BLaER1 treated with 17β-estradiol and CSF1 and Interleukin-3, amounts not matched to agents 10 nM and 100 nM (cell line): ENCODE measurements around the gene CD226.
"Not testable (repeated sequence)": the region's sequence is repeated elsewhere in the genome, so short reads cannot be mapped to it uniquely, and the experiment has no call there.

Source experiments
- H3K27ac ChIP-seq, 11 experiments: shearing (Covaris generic); formaldehyde crosslinking; 2 replicates each; pipeline ENCODE4 v1.8.1; 2022
- H3K27me3 ChIP-seq, 11 experiments: shearing (Covaris generic); formaldehyde crosslinking; 2 replicates each; pipeline ENCODE4 v1.8.1; 2022
- H3K36me3 ChIP-seq, 11 experiments: shearing (Covaris generic); formaldehyde crosslinking; 2 replicates each; pipeline ENCODE4 v1.8.1; 2022
- H3K4me1 ChIP-seq, 10 experiments: shearing (Covaris generic); formaldehyde crosslinking; 2 replicates each; pipeline ENCODE4 v1.8.1; 2022
- H3K4me2 ChIP-seq, 11 experiments: shearing (Covaris generic); formaldehyde crosslinking; 2 replicates each; pipeline ENCODE4 v1.8.1; 2022
- H3K4me3 ChIP-seq, 10 experiments: shearing (Covaris generic); formaldehyde crosslinking; 2 replicates each; pipeline ENCODE4 v1.8.1; 2022
- H3K9ac ChIP-seq, 11 experiments: shearing (Covaris generic); formaldehyde crosslinking; 2 replicates each; pipeline ENCODE4 v1.8.1; 2022
- H3K9me3 ChIP-seq, 11 experiments: shearing (Covaris generic); formaldehyde crosslinking; replicated peaks in 1 of 11; 2 replicates each; pipeline ENCODE4 v1.8.1; 2022
- H4K20me1 ChIP-seq, 11 experiments: shearing (Covaris generic); formaldehyde crosslinking; 2 replicates each; pipeline ENCODE4 v1.8.1; 2022
- Cebpa-rat ChIP-seq, 11 experiments: shearing (Covaris generic); IDR thresholded peaks; 2 replicates each; pipeline ENCODE4 v1.8.1; 2022

CD226 gene

DNA sequence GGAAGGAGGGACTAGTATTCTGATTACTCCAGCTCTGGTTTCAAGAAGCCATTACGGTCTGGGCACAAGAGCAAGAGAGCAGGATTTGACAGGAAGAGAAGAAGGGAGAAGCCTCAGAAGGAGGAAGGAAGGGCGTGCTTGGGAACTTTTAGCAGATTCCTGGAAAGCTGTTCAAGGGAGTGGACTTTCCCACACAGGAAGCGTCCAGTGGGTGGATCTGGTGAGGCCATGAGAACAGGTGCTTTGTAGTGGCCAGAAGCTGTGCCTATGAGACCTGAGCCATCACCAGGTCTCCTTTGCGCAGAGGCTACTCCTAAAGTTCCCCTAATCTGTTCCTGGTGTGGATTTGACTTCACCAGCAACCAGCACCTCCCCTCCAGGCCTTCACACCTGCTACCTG lies 62.3 kb downstream of the CD226 start:
- no peaks in the 10 kb centered on the region for H4K20me1 ChIP-seq
- peaks cover 5 to 21% (median 15%) of the 10 kb centered on the region in 10 experiments for H3K4me1 ChIP-seq
- H3K4me3 ChIP-seq = no peak overlapping the region
- H3K9me3 ChIP-seq = no peaks in the 10 kb centered on the region
- no peak overlapping the region for H3K9ac ChIP-seq
- no peaks in the 10 kb centered on the region for H3K36me3 ChIP-seq
- no peaks in the 10 kb centered on the region for H3K27me3 ChIP-seq
- H3K4me2 ChIP-seq = peak overlapping the region in 3 of 11 experiments; percentile 15 to 25 (median 24); a peak in 2 of 22 replicates
- no peak for TF ChIP-seq Cebpa-rat (IDR thresholded peaks at IDR 0.05)
- no peak overlapping the region for H3K27ac ChIP-seq

DNA sequence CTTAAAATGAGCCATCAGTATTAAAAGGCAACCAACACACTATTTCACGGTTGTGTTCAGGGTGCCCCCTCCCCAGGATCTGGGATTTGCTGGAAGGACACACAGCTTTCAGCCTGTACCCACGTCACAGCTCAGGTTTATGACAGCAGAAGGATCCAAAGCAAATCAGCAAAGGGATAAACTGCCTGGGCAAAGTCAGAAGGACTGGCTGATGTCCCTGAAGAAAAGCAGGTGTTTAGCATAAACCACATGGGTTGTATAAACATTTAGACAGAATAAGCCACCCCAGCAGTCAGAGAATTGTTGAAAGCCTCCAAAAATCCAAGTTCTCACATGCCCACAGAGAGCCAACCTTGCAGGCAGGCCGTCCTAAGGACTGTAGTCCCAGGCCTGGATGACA lies 63.9 kb downstream of the CD226 start:
- Histone ChIP-seq H3K9me3 (no peaks in the 10 kb centered on the region), H3K4me2 (peak overlapping the region in 6 of 11 experiments; percentile 34 to 65 (median 52); a peak in 4 of 22 replicates), H3K4me3 (no peak overlapping the region), H3K27ac (no peak overlapping the region), H3K4me1 (peaks cover 5 to 21% (median 15%) of the 10 kb centered on the region in 10 experiments), H3K27me3 (no peaks in the 10 kb centered on the region), H4K20me1 (no peaks in the 10 kb centered on the region), H3K9ac (no peak overlapping the region), H3K36me3 (no peaks in the 10 kb centered on the region)
- TF ChIP-seq Cebpa-rat (IDR thresholded peaks at IDR 0.05) = no peak

DNA sequence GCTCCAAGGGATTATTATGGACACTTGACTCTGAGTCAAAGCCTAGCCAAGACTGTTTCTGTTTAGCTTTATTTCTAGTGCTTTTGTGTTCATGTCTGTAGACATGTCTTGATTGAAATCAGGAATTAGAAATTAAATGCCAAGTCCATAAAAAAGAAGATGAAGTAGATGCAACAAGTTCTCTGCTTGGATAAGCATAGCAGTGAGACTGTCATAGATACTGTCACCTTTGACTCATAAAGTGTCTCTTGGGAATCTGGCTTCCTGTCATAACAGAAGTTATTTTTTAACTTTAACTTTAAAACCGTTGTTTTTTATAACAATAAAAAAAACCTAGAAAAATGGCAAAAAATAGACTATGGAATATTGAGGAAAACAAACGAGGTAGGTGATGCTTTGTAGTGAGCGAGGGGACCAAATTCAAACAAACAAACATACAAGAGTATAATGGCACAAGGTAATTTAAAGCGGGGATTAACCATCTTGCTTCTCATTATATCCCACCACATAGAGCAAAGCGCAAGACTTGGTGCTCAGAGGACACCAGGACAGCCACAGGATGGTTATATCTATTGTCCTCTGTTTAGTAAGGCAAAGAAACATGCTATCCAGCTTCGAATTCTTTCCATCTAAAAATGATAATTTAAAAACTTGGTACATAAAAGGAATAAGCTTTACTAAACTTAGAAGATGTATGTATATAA lies 64.6 kb downstream of the CD226 start:
- H3K4me3 ChIP-seq = no peak overlapping the region
- H3K27ac ChIP-seq = no peak overlapping the region
- no peaks in the 10 kb centered on the region for H4K20me1 ChIP-seq
- H3K9me3 ChIP-seq = no peaks in the 10 kb centered on the region; a peak in 1 of 22 replicates
- H3K36me3 ChIP-seq = no peaks in the 10 kb centered on the region
- peaks cover 5 to 21% (median 15%) of the 10 kb centered on the region in 10 experiments for H3K4me1 ChIP-seq
- peak overlapping the region in 9 of 11 experiments; percentile 22 to 65 (median 51); a peak in 17 of 22 replicates for H3K4me2 ChIP-seq
- no peaks in the 10 kb centered on the region for H3K27me3 ChIP-seq
- H3K9ac ChIP-seq = no peak overlapping the region
- no peak for TF ChIP-seq Cebpa-rat (IDR thresholded peaks at IDR 0.05)

DNA sequence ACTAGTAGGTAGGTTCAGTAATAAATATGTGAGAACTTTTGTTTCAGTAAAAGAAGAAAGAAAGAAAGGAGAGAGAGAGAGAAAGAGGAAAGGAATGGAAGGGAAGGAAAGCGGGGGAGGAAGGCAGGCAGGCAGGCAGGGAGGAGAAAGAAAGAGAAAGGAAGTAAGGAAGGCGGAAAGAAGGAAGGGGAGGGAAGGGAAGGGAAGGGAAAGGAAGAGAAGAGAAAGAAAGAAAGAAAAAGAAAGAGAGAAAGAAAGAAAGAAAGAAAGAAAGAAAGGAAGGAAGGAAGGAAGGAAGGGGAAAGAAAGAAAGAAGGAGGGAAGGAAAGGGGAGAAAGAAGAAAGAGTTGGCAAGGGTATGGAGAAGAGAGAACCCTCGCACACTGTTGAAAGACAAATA lies 67.6 kb downstream of the CD226 start:
- Histone ChIP-seq H3K4me3 (no peak overlapping the region), H3K9ac (no peak overlapping the region), H3K4me1 (peaks cover 0 to 21% (median 13%) of the 10 kb centered on the region in 10 experiments; a peak in 18 of 20 replicates), H3K27ac (no peak overlapping the region), H3K9me3 (no peaks in the 10 kb centered on the region; a peak in 1 of 22 replicates), H4K20me1 (no peaks in the 10 kb centered on the region), H3K27me3 (no peaks in the 10 kb centered on the region), H3K36me3 (no peaks in the 10 kb centered on the region), H3K4me2 (no peak overlapping the region)
- TF ChIP-seq Cebpa-rat (IDR thresholded peaks at IDR 0.05) = no peak

DNA sequence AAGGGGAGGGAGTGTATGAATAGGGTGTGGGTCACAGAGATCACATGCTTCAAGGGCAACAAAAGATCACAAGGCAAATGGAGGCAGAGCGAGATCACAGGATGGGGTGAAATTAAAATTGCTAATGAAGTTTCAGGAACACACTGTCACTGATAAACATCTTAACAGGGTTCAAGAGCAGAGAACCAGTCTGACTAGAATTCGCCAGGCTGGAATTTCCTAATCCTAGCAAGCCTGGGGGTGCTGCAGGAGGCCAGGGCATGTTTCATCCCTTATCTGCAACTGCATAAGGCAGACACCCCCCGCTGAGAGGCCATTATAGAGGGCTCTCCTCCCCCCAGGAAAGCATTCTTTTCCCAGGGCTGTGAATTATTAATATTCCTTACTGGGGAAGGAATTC lies 68.6 kb downstream of the CD226 start:
- not testable (repeated sequence) for H3K4me2 ChIP-seq, H3K9ac ChIP-seq, H3K27ac ChIP-seq, H3K36me3 ChIP-seq, H3K9me3 ChIP-seq, H3K4me3 ChIP-seq, H3K27me3 ChIP-seq, H4K20me1 ChIP-seq
- peaks cover 0 to 19% (median 13%) of the 10 kb centered on the region in 10 experiments; a peak in 18 of 20 replicates for H3K4me1 ChIP-seq

- Histone ChIP-seq H3K4me3 (no peak overlapping the region), H3K9ac (no peak overlapping the region), H3K4me1 (peaks cover 0 to 12% (median 9%) of the 10 kb centered on the region in 10 experiments; a peak in 18 of 20 replicates), H3K27ac (no peak overlapping the region), H3K36me3 (no peaks in the 10 kb centered on the region), H3K9me3 (no peaks in the 10 kb centered on the region; a peak in 1 of 22 replicates), H4K20me1 (no peaks in the 10 kb centered on the region), H3K27me3 (no peaks in the 10 kb centered on the region), H3K4me2 (no peak overlapping the region)
- TF ChIP-seq Cebpa-rat (IDR thresholded peaks at IDR 0.05) = no peak
Measured at GRCh38 chr18:69878213-69878933, 69.3 kb downstream of the CD226 start.

- H3K4me2 ChIP-seq = no peak overlapping the region
- H3K9ac ChIP-seq = no peak overlapping the region
- no peak overlapping the region for H3K27ac ChIP-seq
- H3K4me3 ChIP-seq = no peak overlapping the region
- TF ChIP-seq Cebpa-rat (IDR thresholded peaks at IDR 0.05) = no peak
- H3K4me1 ChIP-seq = no peaks in the 10 kb centered on the region
- no peaks in the 10 kb centered on the region for H4K20me1 ChIP-seq
- H3K27me3 ChIP-seq = no peaks in the 10 kb centered on the region
- no peaks in the 10 kb centered on the region; a peak in 1 of 22 replicates for H3K9me3 ChIP-seq
- H3K36me3 ChIP-seq = no peaks in the 10 kb centered on the region
Measured at GRCh38 chr18:69876490-69876889, 71.2 kb downstream of the CD226 start.

GRCh38 chr18:69874058-69874457 lies 73.6 kb downstream of the CD226 start:
- Histone ChIP-seq H4K20me1 (no peaks in the 10 kb centered on the region), H3K27ac (no peak overlapping the region), H3K9me3 (no peaks in the 10 kb centered on the region; a peak in 1 of 22 replicates), H3K4me2 (no peak overlapping the region), H3K4me1 (no peaks in the 10 kb centered on the region), H3K36me3 (no peaks in the 10 kb centered on the region), H3K9ac (no peak overlapping the region), H3K27me3 (no peaks in the 10 kb centered on the region), H3K4me3 (no peak overlapping the region)
- no peak for TF ChIP-seq Cebpa-rat (IDR thresholded peaks at IDR 0.05)

DNA sequence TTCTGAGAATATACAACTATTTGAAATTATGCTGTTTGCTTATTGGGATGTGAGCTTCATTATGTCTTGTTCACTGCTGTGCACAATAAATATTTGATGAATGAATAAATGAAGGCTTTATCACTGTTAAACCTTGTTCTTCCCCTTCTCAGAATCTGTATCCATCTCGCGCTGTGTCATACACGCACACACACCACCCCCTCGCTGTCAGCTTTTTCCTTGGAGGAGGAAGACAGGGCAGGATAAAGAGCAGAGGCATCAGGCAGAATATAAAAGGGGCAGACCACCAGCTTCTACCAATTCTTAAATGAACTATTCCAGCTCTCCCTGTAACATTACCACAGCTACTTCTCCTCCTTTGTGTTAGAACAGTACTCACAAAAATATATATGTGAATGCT lies 75.0 kb downstream of the CD226 start:
- Histone ChIP-seq H3K4me1 (no peaks in the 10 kb centered on the region), H3K36me3 (no peaks in the 10 kb centered on the region), H3K9ac (no peak overlapping the region), H3K27me3 (no peaks in the 10 kb centered on the region), H3K9me3 (no peaks in the 10 kb centered on the region), H3K4me3 (no peak overlapping the region), H3K27ac (no peak overlapping the region), H3K4me2 (no peak overlapping the region), H4K20me1 (no peaks in the 10 kb centered on the region)
- TF ChIP-seq Cebpa-rat (IDR thresholded peaks at IDR 0.05) = no peak

DNA sequence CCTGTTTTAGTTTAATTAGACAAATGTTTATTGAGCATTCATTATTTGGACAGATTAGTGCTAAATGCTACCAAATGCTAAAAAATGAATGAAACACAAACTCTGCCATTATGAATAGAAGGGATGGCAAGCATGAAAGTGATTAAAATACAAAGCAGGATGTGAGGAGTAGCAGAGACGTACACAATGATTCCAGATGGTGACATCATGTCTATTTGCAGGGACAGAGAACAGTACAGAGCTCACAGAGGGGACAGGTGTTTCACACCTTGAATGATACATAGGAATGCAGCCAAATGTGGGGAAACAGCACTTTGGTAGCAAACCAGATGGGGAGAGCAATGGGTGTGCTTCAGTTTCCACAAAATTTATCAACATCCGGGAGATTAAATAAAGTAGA lies 76.3 kb downstream of the CD226 start:
- Histone ChIP-seq H3K9me3 (no peaks in the 10 kb centered on the region), H3K4me3 (no peak overlapping the region), H3K27ac (no peak overlapping the region), H3K4me2 (no peak overlapping the region), H3K4me1 (no peaks in the 10 kb centered on the region), H3K27me3 (no peaks in the 10 kb centered on the region), H4K20me1 (no peaks in the 10 kb centered on the region), H3K9ac (no peak overlapping the region), H3K36me3 (no peaks in the 10 kb centered on the region)
- no peak for TF ChIP-seq Cebpa-rat (IDR thresholded peaks at IDR 0.05)
